HG02840 (cell line): ENCODE results near the gene PRKN.

Experiments
- ATAC-seq: cut with Tn5 transposase; IDR thresholded peaks from one replicate; pipeline ENCODE4 v1.9.1; 2021; ENCODE audit warnings: mild to moderate bottlenecking, moderate library complexity, moderate number of reproducible peaks; ENCODE audit not compliant: unreplicated experiment, low FRiP score

The PRKN gene

DNA sequence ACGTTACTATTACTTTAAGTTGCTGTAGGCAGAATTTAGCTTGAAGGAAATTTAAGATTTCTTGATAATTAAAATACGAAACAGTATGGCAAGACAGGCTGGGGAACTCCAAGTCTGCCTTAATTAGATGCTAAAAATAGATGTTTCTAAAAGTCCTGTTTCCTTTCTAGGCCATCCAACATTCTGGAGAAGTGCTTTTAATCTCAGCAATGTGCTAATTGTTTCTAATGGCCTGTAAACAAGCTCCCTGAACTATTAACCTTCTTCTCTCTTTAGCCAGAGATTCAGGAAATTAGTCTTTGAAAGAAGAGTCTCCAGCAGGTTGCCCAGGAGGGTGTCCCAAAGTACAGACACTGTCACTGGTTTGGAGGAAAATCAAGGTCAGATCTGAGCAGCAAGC is 776.4 kb downstream of the PRKN start:
- no peak for ATAC-seq

DNA sequence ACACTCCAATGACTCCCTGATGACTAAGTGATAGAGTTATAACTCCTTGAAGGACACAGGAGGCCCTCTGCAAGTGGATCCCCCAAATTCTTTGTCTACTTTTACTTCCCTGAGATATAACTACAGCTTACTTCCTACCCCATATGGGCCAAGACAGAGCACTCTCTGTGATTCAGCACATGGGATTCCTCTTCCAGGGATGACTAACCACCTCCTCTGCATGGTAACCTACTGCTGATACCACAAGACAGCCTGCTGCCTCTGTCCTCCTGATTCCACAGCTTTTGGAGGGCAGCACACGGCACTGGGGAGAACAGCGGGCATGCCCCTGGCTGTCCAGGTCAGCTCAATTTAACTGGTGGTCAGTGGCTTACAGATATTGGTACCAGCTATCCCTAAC is 778.0 kb downstream of the PRKN start:
- no peak for ATAC-seq

DNA sequence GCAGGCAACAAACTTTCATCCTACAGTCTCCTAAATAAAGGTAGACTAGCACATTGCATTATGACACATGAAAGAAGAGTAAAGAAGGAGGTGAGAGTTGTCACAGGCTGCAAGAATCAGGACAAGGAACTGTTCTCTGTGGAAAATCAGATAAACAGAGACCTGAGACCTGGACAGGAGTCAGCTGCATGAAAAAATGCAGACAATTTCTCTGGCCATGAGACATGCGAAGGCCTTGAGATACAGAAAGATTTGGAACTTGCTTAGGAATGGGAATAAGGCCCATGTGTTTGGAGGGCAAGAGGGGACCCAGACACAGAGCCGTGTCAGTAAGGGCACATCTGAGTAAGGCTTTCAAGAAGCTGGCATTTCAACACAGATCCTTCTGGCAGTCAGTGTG is 779.1 kb downstream of the PRKN start:
- no peak for ATAC-seq

GRCh38 chr6:161947371-161947770 is 780.2 kb downstream of the PRKN start:
- no peak for ATAC-seq

GRCh38 chr6:161946461-161946860 is 781.1 kb downstream of the PRKN start:
- no peak for ATAC-seq

- ATAC-seq: no peak
Measured at GRCh38 chr6:161943561-161943960, 784.0 kb downstream of the PRKN start.

- no peak for ATAC-seq
Measured at GRCh38 chr6:161941565-161941964, 786.0 kb downstream of the PRKN start.

- no peak for ATAC-seq
Measured at GRCh38 chr6:161940519-161940918, 787.0 kb downstream of the PRKN start.

GRCh38 chr6:161926324-161926723 is 801.2 kb downstream of the PRKN start:
- ATAC-seq: no peak

DNA sequence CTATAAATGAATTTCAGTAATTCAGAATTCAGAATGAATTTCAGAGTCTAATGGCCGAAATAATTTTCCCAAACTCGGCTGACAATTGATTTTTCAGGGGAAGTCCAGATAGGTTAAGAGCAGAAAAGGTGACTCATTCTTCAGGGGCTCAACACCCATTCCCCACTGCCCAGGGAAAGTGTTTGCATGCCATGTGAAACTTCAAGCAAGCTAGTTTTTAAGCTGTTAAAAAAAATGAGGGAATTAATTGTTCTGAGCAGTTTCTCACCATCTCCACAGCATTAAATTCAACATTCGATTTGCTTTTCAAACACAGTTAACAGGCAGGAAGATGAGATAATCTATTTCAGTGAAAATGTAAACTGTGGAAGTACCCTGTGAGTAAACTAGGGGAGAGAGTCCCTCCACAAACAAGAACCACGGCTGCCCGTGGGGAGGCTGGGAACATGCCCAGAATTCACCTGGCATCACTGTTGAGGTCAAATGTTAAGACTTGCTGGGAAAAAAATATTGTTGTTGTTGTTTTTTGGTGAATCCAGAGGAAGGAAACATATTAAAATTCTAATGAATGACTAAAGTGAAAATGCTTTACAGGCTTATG is 803.0 kb downstream of the PRKN start:
- ATAC-seq: no peak

DNA sequence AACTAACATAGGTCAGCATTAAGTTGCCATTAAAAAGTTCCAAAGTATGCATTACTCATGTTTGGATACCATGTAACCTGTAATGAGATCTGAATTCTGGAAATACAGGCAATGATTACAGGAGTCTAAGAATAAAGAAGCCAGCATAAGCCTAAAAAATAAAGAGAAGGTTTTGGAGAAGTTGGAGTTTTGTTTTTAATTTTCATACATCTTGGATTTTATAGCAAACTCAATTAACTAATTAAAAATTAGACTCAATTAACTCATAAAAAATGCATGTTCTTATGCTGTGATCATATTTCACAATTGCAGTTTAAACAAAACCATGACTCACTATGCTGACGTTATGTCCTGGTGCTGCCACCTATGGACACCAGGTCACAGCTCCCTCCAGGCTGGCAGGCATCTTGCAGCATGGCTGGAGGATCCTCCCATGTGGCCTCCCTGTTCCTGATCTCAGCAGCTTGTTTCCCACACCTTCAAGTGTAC is 804.9 kb downstream of the PRKN start:
- ATAC-seq: no peak

GRCh38 chr6:161921602-161922395 is 805.8 kb downstream of the PRKN start:
- no peak for ATAC-seq

DNA sequence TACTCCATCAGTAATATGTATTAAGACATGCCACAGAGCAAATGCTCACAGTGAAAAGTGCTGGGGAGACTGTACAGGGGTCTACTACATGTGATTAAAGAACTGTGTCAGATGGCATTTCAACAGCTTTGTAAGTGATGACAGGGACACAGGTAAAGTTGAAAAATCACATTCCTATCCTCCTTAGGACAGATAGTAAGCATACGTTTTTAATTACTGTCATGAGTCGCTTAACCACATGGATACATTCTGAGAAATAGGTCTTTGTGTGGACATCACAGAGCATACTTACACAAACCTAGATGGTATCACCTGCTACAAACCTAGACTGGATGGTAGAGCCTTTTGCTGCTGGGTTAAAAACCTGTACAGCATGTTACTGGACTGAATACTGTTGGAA is 807.9 kb downstream of the PRKN start:
- no peak for ATAC-seq

GRCh38 chr6:161918628-161919205 is 808.8 kb downstream of the PRKN start:
- ATAC-seq: no peak

DNA sequence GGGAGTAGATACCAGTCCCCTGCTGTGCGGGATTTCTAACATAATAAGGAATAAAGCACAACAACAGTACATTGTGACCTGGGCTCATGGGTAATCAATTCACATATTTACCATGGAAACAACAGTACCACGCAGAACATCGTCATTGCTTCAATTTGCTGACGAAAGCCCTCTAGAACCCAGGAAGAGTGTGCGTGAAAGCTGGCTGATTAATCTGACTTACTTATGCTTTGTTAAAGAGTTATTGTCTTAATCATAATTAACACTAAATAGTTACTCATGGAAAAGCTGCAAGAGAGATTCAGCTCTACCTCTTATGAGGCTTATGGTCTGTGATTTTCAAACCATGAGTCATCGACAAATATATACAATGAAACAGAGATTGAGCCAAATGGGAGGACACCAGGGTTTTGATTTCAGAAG is 809.4 kb downstream of the PRKN start:
- ATAC-seq: no peak

GRCh38 chr6:161917645-161918044 is 809.9 kb downstream of the PRKN start:
- ATAC-seq: no peak

GRCh38 chr6:161915456-161915964 is 812.1 kb downstream of the PRKN start:
- ATAC-seq: no peak

- no peak for ATAC-seq
Measured at GRCh38 chr6:161908872-161909271, 818.7 kb downstream of the PRKN start.

DNA sequence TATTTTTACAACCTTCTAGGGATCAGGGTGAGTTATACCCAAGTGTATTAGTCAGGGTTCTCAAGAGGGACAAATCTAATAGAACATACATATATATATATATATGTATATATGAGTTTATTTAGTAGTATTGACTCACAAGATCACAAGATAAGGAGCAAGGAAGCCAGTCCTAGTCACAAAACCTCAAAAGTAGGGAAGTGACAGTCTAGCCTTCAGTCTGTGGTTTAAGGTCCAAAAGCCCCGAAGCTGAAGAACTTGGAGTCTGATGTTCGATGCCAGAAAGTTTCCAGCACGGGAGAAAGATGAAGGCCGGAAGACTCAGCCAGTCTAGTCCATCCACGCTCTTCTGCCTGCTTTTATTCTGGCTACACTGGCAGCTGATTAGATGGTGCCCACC is 821.0 kb downstream of the PRKN start:
- ATAC-seq: no peak

DNA sequence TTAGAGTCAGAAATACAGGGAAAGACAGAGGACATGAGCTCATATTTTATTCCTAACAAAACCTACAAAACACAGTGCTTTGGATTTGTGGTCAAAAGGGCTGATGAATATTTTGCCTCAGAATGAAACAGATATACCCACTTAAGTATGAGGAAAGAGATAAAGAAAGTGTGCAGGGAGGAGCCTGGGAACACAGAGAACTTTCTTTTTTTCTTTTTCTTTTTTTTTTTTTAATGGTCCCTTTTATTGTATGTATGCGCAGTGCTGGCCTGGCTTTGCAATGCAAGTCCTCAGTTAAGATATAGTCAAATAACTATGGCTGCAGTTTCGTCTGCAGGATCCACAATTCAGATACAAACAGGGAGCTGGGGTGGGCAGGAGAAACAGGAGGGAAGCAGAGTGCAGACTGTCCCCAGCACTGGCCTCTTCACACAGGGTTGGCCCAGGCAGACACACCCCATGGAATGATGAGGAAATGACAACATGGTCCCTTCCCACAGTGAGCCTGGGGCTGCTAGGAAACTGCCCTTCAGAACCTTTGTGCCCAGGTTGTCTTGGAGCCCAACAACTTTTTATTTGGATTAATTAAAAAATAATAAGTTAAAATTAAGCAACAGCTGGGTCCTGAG is 823.9 kb downstream of the PRKN start:
- ATAC-seq: no peak
